K562 (cell line): ENCODE data around the gene DEFB127. TPM values are rescaled to one million over a fixed set of nuclear protein-coding genes. Genes with fewer than 3 reads are reported as not detected.

Source experiments
- ATAC-seq: fragments of 200-7000 bp; cut with Tn5 transposase; 3 replicates; pipeline ENCODE4 v1.9.1; 2020; ENCODE audit warnings: moderate library complexity
- BruUV-seq: library from RNA; stranded (reverse); fragments of 400-500 nt; replicated peaks from 2 replicates; lab custom pipeline; 2021; lab: Mats Ljungman, UMichigan
- CTCF ChIA-PET: fragments of 300-600 bp; formaldehyde crosslinking; extraction: SDS; loops from one replicate; lab custom pipeline; 2021; ENCODE audit warnings: low intra/inter-chr PET ratio; lab: Yijun Ruan, JAX
- POLR2A ChIA-PET: fragments of 300-600, 350-650 bp; sonication (Branson Sonifier 250); formaldehyde crosslinking; extraction: SDS; loops from one replicate; lab custom pipeline; 2021; ENCODE audit warnings: antibody characterized with exemption, inconsistent platforms; lab: Yijun Ruan, JAX
- DNase-seq, 4 experiments: peaks; one replicate each; pipeline versions ENCODE4 v3.0.0 to v3.0.0-alpha.2; 2011 to 2018; ENCODE audit warnings: low spot score in 3 of 4, mixed read lengths in 3 of 4; ENCODE audit errors: extremely low read depth in 1 of 4
- FAIRE-seq: peaks from 2 replicates; lab custom pipeline; 2011; peaks lifted over from hg19 to GRCh38; lab: Jason Lieb, UNC
- H2AFZ ChIP-seq: 2 replicates; pipeline ENCODE4 v1.6.0; 2011; ENCODE audit warnings: low read depth, low read length, control low read depth, inconsistent platforms
- H3K27ac ChIP-seq: fragments of 200-600 bp; 3 replicates; pipeline ENCODE4 v1.8.0; 2011; ENCODE audit warnings: low read depth, mild to moderate bottlenecking, control low read depth, inconsistent platforms, low read length, moderate library complexity, mixed read lengths; ENCODE audit errors: extremely low read depth
- H3K27me3 ChIP-seq, 2 experiments: fragments of 300-600 bp in 1 of 2; 2 replicates in 1 of 2; 3 replicates in 1 of 2; pipeline versions ENCODE4 v1.6.0 to v1.8.0; 2011; ENCODE audit warnings: inconsistent platforms in 2 of 2, low read length in 2 of 2, mild to moderate bottlenecking in 1 of 2, mixed read lengths in 1 of 2, moderate library complexity in 1 of 2; ENCODE audit not compliant: control insufficient read depth in 2 of 2, insufficient read depth in 2 of 2
- H3K36me3 ChIP-seq: fragments of 300-600 bp; 3 replicates; pipeline ENCODE4 v1.8.0; 2011; ENCODE audit warnings: mild to moderate bottlenecking, low read length, inconsistent platforms; ENCODE audit not compliant: control insufficient read depth, insufficient read depth
- H3K4me1 ChIP-seq, 2 experiments: fragments of 200-600 bp in 1 of 2; replicated peaks in 1 of 2; 2 replicates in 1 of 2; 3 replicates in 1 of 2; pipeline versions ENCODE4 v1.5.1 to v1.8.0; 2011; ENCODE audit warnings: inconsistent platforms in 2 of 2, low read length in 2 of 2, mild to moderate bottlenecking in 1 of 2, mixed read lengths in 1 of 2, moderate library complexity in 1 of 2; ENCODE audit not compliant: control insufficient read depth in 2 of 2, insufficient read depth in 2 of 2
- H3K4me2 ChIP-seq: 2 replicates; pipeline ENCODE4 v1.6.1; 2011; ENCODE audit warnings: low read length, control low read depth, inconsistent platforms, mixed read lengths; ENCODE audit not compliant: insufficient read depth
- H3K4me3 ChIP-seq: fragments of 200-600 bp; sonication (generic), shearing (Covaris generic); 2 replicates; pipeline ENCODE4 v1.5.1; 2016; ENCODE audit warnings: control low read depth, inconsistent platforms
- H3K79me2 ChIP-seq: fragments of 200-600 bp; 3 replicates; pipeline ENCODE4 v1.8.0; 2011; ENCODE audit warnings: low read length, inconsistent platforms; ENCODE audit not compliant: control insufficient read depth, insufficient read depth
- H3K9ac ChIP-seq, 2 experiments: 2 replicates each; pipeline versions ENCODE4 v1.6.0 to v1.6.1; 2011; ENCODE audit warnings: low read depth in 2 of 2, low read length in 2 of 2, control low read depth in 1 of 2, inconsistent platforms in 1 of 2, mild to moderate bottlenecking in 1 of 2, mixed read lengths in 1 of 2; ENCODE audit not compliant: insufficient read depth in 1 of 2
- H3K9me1 ChIP-seq: one replicate; pipeline ENCODE4 v1.6.0; 2011; ENCODE audit warnings: inconsistent platforms, mild to moderate bottlenecking, low read length, moderate library complexity; ENCODE audit not compliant: control insufficient read depth, insufficient read depth
- H3K9me3 ChIP-seq: replicated peaks from 2 replicates; pipeline ENCODE4 v1.5.1; 2011; ENCODE audit warnings: low read depth, low read length, inconsistent platforms; ENCODE audit not compliant: control insufficient read depth, insufficient read depth
- H4K20me1 ChIP-seq: replicated peaks from 2 replicates; pipeline ENCODE4 v1.6.1; 2011; ENCODE audit warnings: low read length, inconsistent platforms, mixed read lengths; ENCODE audit not compliant: control insufficient read depth, insufficient read depth
- ASH1L ChIP-seq: fragments of 450-650 bp; IDR thresholded peaks from 2 replicates; pipeline ENCODE4 v1.6.1; 2018; ENCODE audit warnings: borderline replicate concordance, mild to moderate bottlenecking, low read depth; ENCODE audit not compliant: partially characterized antibody
- CREBBP ChIP-seq: IDR thresholded peaks from one replicate; pipeline ENCODE4 v1.6.1; 2012; ENCODE audit warnings: low read depth, mild to moderate bottlenecking, control low read depth, inconsistent platforms, low read length
- ELF2 ChIP-seq: fragments of 250-450 bp; sonication (Bioruptor Pico); IDR thresholded peaks from 2 replicates; pipeline ENCODE4 v1.5.0; 2021; ENCODE audit warnings: mild to moderate bottlenecking
- GABPB2 ChIP-seq: fragments of 250-450 bp; sonication (Bioruptor Pico); conservative IDR thresholded peaks from 2 replicates; pipeline ENCODE4 v1.5.1; 2021; ENCODE audit warnings: mild to moderate bottlenecking
- RBM17 ChIP-seq: fragments of 200-400 bp; formaldehyde crosslinking; IDR thresholded peaks from 2 replicates; pipeline ENCODE4 v1.6.1; 2017; ENCODE audit warnings: low read depth, mild to moderate bottlenecking, low read length, borderline replicate concordance
- RFX5 ChIP-seq: IDR thresholded peaks from 2 replicates; pipeline ENCODE4 v1.6.1; 2011; ENCODE audit warnings: low read depth, mild to moderate bottlenecking, improper control_type of control experiment, low read length
- RNF2 ChIP-seq: sonication (generic); IDR thresholded peaks from 2 replicates; pipeline ENCODE4 v1.6.1; 2016
- SPI1 ChIP-seq: IDR thresholded peaks from 2 replicates; pipeline ENCODE4 v1.6.1; 2011; ENCODE audit warnings: low read depth, low read length, control low read depth, borderline replicate concordance
- ZNF165 ChIP-seq: fragments of 250-450 bp; sonication (Bioruptor Pico); IDR thresholded peaks from 2 replicates; pipeline ENCODE4 v1.4.0; 2020; ENCODE audit warnings: borderline replicate concordance
- ZNF77 ChIP-seq: fragments of 250-450 bp; sonication (Bioruptor Pico); IDR thresholded peaks from 2 replicates; pipeline ENCODE4 v1.5.0; 2020
- WGBS: fragments of 100-300 bp; shearing (Covaris generic); methylation state at CpG from one replicate; pipeline ENCODE4 v1.1.6; 2016; ENCODE audit warnings: low coverage, mixed read lengths; ENCODE audit not compliant: insufficient coverage; ENCODE audit errors: missing lambda C conversion rate; 5-methylcytosine and 5-hydroxymethylcytosine counted together
- in situ Hi-C: fragments of 300-500 bp; cut with MboI; formaldehyde crosslinking; loops from 4 replicates; pipeline ENCODE4 v1.15.0; 2018; ENCODE audit warnings: inconsistent platforms, mixed read lengths
- intact Hi-C: fragments of 100-400 bp; cut with micrococcal nuclease; formaldehyde crosslinking; loops from 2 replicates; pipeline ENCODE4 v1.14.2; 2022
- polyA plus RNA-seq, 8 experiments: library from polyadenylated mRNA; depleted of rRNA in 4 of 8; stranded (reverse) in 5 of 8; unstranded in 3 of 8; fragments of >200 nt; fragmentation: Nextera tagmentation in 2 of 8; fragmentation: Illumina TruSeq in 1 of 8; extraction: Ambion mirVana in 2 of 8; extraction: Trizol in 1 of 8; gene quantifications; 2 replicates each; pipeline versions ENCODE4 v1.2.1 to v1.2.3, GENCODE V29; 2011 to 2014; ENCODE audit warnings: inconsistent platforms in 1 of 8, missing spikeins in 1 of 8
- total RNA-seq, 7 experiments: library from RNA; depleted of rRNA in 6 of 7; stranded (reverse); fragments of >200 nt in 6 of 7; fragmentation: Illumina TruSeq in 2 of 7; extraction: Trizol in 2 of 7; gene quantifications; 2 replicates each; pipeline versions ENCODE4 v1.2.1 to v1.2.3, GENCODE V29; 2011 to 2021; ENCODE audit warnings: low replicate concordance in 1 of 7
- TF ChIP-seq, protein P1 (sequence below): IDR thresholded peaks from 3 replicates; pipeline ENCODE4 v1.6.1; 2011; ENCODE audit warnings: borderline replicate concordance, mild to moderate bottlenecking, moderate library complexity; ENCODE audit not compliant: insufficient read length; ENCODE audit errors: extremely low read depth
- TF ChIP-seq, protein P2 (sequence below): sonication (generic); formaldehyde crosslinking; IDR thresholded peaks from 2 replicates; pipeline ENCODE4 v1.8.0; 2022; ENCODE audit warnings: missing genetic modification reagents, mild to moderate bottlenecking, borderline replicate concordance
- TF ChIP-seq, protein P3 (sequence below), 3 experiments: fragments of 200-800 bp in 1 of 3; fragments of 250-450 bp in 1 of 3; fragments of 450-650 bp in 1 of 3; sonication (Bioruptor Pico) in 1 of 3; sonication (Bioruptor generic) in 1 of 3; formaldehyde crosslinking in 1 of 3; IDR thresholded peaks; 2 replicates each; pipeline versions ENCODE4 v1.6.1 to v1.8.0; 2016 to 2022; ENCODE audit warnings: mild to moderate bottlenecking in 2 of 3, missing genetic modification characterization in 2 of 3, missing compliant biosample characterization in 1 of 3, moderate library complexity in 1 of 3

The DEFB127 gene
- total and polyA plus RNA-seq, 9 of the 15 experiments (the other 6 are each of a cell fraction or from before 2014, with no cell fraction given), result not detected

DNA sequence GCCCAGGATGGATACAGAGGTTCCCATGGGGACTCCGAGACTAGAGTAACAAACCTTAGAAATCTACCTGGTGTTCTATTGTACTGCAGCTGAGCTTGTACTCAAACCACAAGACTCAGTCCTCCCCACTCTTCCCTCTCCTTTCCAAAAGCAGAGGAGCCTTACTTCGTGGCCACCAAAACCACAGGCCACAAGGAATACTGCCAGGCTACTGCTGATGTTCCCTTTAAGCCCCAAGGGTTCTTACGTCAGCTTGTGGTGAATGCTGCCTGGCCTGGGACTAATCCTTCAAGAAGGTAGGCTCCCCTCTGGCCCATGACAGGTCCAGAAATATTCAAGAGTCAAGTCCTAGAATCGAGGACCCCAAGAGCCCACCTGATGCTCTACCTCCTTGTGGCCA, 42.7 kb downstream of the DEFB127 start:
- H3K27ac ChIP-seq, result no peak overlapping the region
- ATAC-seq (no peak), DNase-seq (no peak), FAIRE-seq (no peak)
- 3% methylated on average over 4 of the region's 4 CpGs for WGBS
- in situ Hi-C loops, result no loop called here
- H3K4me1 ChIP-seq, result no peaks in the 10 kb centered on the region; a peak in 1 of 5 replicates
- no TSS peak for BruUV-seq
- no peak overlapping the region for H2AFZ ChIP-seq
- H3K9ac ChIP-seq, result no peak overlapping the region
- ChIA-PET POLR2A (no interaction called here), CTCF (no interaction called here)
- H3K4me3 ChIP-seq, result no peak overlapping the region
- intact Hi-C loops, result no loop called here
- H4K20me1 ChIP-seq, result no peaks in the 10 kb centered on the region
- no peaks in the 10 kb centered on the region for H3K79me2 ChIP-seq
- no peaks in the 10 kb centered on the region for H3K9me3 ChIP-seq
- H3K4me2 ChIP-seq, result no peak overlapping the region
- H3K36me3 ChIP-seq, result no peaks in the 10 kb centered on the region
- no peaks in the 10 kb centered on the region for H3K9me1 ChIP-seq
- H3K27me3 ChIP-seq, result peaks cover 2 to 10% of the 10 kb centered on the region in 2 experiments; a peak in 1 of 5 replicates
- TF ChIP-seq, protein P1, sequence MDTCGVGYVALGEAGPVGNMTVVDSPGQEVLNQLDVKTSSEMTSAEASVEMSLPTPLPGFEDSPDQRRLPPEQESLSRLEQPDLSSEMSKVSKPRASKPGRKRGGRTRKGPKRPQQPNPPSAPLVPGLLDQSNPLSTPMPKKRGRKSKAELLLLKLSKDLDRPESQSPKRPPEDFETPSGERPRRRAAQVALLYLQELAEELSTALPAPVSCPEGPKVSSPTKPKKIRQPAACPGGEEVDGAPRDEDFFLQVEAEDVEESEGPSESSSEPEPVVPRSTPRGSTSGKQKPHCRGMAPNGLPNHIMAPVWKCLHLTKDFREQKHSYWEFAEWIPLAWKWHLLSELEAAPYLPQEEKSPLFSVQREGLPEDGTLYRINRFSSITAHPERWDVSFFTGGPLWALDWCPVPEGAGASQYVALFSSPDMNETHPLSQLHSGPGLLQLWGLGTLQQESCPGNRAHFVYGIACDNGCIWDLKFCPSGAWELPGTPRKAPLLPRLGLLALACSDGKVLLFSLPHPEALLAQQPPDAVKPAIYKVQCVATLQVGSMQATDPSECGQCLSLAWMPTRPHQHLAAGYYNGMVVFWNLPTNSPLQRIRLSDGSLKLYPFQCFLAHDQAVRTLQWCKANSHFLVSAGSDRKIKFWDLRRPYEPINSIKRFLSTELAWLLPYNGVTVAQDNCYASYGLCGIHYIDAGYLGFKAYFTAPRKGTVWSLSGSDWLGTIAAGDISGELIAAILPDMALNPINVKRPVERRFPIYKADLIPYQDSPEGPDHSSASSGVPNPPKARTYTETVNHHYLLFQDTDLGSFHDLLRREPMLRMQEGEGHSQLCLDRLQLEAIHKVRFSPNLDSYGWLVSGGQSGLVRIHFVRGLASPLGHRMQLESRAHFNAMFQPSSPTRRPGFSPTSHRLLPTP, result no peak
- no peak for TF ChIP-seq ELF2 (CRISPR knock-in tag)
- TF ChIP-seq RFX5, result no peak
- TF ChIP-seq, protein P2, sequence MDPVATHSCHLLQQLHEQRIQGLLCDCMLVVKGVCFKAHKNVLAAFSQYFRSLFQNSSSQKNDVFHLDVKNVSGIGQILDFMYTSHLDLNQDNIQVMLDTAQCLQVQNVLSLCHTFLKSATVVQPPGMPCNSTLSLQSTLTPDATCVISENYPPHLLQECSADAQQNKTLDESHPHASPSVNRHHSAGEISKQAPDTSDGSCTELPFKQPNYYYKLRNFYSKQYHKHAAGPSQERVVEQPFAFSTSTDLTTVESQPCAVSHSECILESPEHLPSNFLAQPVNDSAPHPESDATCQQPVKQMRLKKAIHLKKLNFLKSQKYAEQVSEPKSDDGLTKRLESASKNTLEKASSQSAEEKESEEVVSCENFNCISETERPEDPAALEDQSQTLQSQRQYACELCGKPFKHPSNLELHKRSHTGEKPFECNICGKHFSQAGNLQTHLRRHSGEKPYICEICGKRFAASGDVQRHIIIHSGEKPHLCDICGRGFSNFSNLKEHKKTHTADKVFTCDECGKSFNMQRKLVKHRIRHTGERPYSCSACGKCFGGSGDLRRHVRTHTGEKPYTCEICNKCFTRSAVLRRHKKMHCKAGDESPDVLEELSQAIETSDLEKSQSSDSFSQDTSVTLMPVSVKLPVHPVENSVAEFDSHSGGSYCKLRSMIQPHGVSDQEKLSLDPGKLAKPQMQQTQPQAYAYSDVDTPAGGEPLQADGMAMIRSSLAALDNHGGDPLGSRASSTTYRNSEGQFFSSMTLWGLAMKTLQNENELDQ (CRISPR knock-in tag), result no peak
- no peak for TF ChIP-seq RBM17
- no peak for TF ChIP-seq ZNF77 (CRISPR knock-in tag)
- TF ChIP-seq RNF2, result no peak
- no peak for TF ChIP-seq ZNF165 (CRISPR knock-in tag)
- no peak for TF ChIP-seq ASH1L
- TF ChIP-seq GABPB2, result no peak
- no peak for TF ChIP-seq CREBBP
- TF ChIP-seq, protein P3, sequence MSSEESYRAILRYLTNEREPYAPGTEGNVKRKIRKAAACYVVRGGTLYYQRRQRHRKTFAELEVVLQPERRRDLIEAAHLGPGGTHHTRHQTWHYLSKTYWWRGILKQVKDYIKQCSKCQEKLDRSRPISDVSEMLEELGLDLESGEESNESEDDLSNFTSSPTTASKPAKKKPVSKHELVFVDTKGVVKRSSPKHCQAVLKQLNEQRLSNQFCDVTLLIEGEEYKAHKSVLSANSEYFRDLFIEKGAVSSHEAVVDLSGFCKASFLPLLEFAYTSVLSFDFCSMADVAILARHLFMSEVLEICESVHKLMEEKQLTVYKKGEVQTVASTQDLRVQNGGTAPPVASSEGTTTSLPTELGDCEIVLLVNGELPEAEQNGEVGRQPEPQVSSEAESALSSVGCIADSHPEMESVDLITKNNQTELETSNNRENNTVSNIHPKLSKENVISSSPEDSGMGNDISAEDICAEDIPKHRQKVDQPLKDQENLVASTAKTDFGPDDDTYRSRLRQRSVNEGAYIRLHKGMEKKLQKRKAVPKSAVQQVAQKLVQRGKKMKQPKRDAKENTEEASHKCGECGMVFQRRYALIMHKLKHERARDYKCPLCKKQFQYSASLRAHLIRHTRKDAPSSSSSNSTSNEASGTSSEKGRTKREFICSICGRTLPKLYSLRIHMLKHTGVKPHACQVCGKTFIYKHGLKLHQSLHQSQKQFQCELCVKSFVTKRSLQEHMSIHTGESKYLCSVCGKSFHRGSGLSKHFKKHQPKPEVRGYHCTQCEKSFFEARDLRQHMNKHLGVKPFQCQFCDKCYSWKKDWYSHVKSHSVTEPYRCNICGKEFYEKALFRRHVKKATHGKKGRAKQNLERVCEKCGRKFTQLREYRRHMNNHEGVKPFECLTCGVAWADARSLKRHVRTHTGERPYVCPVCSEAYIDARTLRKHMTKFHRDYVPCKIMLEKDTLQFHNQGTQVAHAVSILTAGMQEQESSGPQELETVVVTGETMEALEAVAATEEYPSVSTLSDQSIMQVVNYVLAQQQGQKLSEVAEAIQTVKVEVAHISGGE (CRISPR knock-in tag; IDR thresholded peaks at IDR 0.05), result no peak
- no peak for TF ChIP-seq SPI1
